Neuronal stem cell (in vitro differentiated cells): Measurements from ENCODE around the gene S100A10.

ENCODE experiments used
- DNase-seq: peaks from one replicate; pipeline ENCODE4 v3.0.0-alpha.2; 2013; ENCODE audit warnings: low spot score
- H2AFZ ChIP-seq: one replicate; pipeline ENCODE4 v1.6.1; 2013; ENCODE audit warnings: mild to moderate bottlenecking, low read length, inconsistent platforms
- H2AK5ac ChIP-seq: 2 replicates; pipeline ENCODE4 v1.6.1; 2013; ENCODE audit warnings: low read depth, mild to moderate bottlenecking, inconsistent platforms, low read length, moderate library complexity, mixed read lengths
- H2BK120ac ChIP-seq: 2 replicates; pipeline ENCODE4 v1.6.1; 2013; ENCODE audit warnings: low read depth, mild to moderate bottlenecking, inconsistent platforms, low read length, moderate library complexity, mixed read lengths
- H2BK12ac ChIP-seq: one replicate; pipeline ENCODE4 v1.6.1; 2013; ENCODE audit warnings: low read length, inconsistent platforms
- H2BK15ac ChIP-seq: 2 replicates; pipeline ENCODE4 v1.6.1; 2013; ENCODE audit warnings: mild to moderate bottlenecking, low read length, inconsistent platforms, mixed read lengths
- H2BK5ac ChIP-seq: one replicate; pipeline ENCODE4 v1.6.1; 2013; ENCODE audit warnings: inconsistent platforms, mild to moderate bottlenecking, low read length, moderate library complexity
- H3K14ac ChIP-seq: one replicate; pipeline ENCODE4 v1.6.1; 2013; ENCODE audit warnings: low read length, inconsistent platforms
- H3K18ac ChIP-seq: 2 replicates; pipeline ENCODE4 v1.6.1; 2013; ENCODE audit warnings: low read length, inconsistent platforms
- H3K23ac ChIP-seq: 2 replicates; pipeline ENCODE4 v1.6.1; 2013; ENCODE audit warnings: low read depth, mild to moderate bottlenecking, mixed read lengths, low read length, inconsistent platforms; ENCODE audit not compliant: poor library complexity
- H3K27ac ChIP-seq: replicated peaks from 3 replicates; pipeline ENCODE4 v1.5.1; 2013; ENCODE audit warnings: low read length, inconsistent platforms
- H3K27me3 ChIP-seq, 3 experiments: 2 replicates each; pipeline ENCODE4 v1.6.1; 2013; ENCODE audit warnings: low read length in 3 of 3, mild to moderate bottlenecking in 2 of 3, inconsistent platforms in 1 of 3, low read depth in 1 of 3, mixed read lengths in 1 of 3, moderate library complexity in 1 of 3; ENCODE audit not compliant: control insufficient read depth in 3 of 3, insufficient read depth in 3 of 3
- H3K36me3 ChIP-seq, 2 donors: replicated peaks in 1 of 2; 2 replicates each; pipeline ENCODE4 v1.6.1; 2013; ENCODE audit warnings: low read length in 2 of 2; ENCODE audit not compliant: control insufficient read depth in 2 of 2, insufficient read depth in 2 of 2
- H3K4ac ChIP-seq: 2 replicates; pipeline ENCODE4 v1.6.1; 2013; ENCODE audit warnings: inconsistent platforms, mild to moderate bottlenecking, low read length, moderate library complexity
- H3K4me1 ChIP-seq, 2 donors: 1 replicate in 1 of 2; 2 replicates in 1 of 2; pipeline ENCODE4 v1.6.1; 2013; ENCODE audit warnings: low read length in 2 of 2, low read depth in 1 of 2; ENCODE audit not compliant: control insufficient read depth in 2 of 2, insufficient read depth in 1 of 2
- H3K4me2 ChIP-seq: one replicate; pipeline ENCODE4 v1.6.1; 2013; ENCODE audit warnings: mild to moderate bottlenecking, low read length, inconsistent platforms; ENCODE audit not compliant: insufficient read depth, poor library complexity, severe bottlenecking
- H3K4me3 ChIP-seq, 2 donors: 2 replicates each; pipeline ENCODE4 v1.5.1; 2013; ENCODE audit warnings: low read length in 2 of 2, mild to moderate bottlenecking in 2 of 2, inconsistent platforms in 1 of 2, moderate library complexity in 1 of 2
- H3K79me1 ChIP-seq: one replicate; pipeline ENCODE4 v1.6.1; 2013; ENCODE audit warnings: low read depth, mild to moderate bottlenecking, inconsistent platforms, low read length, moderate library complexity
- H3K9ac ChIP-seq: one replicate; pipeline ENCODE4 v1.6.1; 2013; ENCODE audit warnings: mild to moderate bottlenecking, low read depth, low read length, inconsistent platforms; ENCODE audit not compliant: poor library complexity
- H3K9me3 ChIP-seq, 2 donors: replicated peaks in 1 of 2; 2 replicates each; pipeline versions ENCODE3 to v1.6.1; 2013; ENCODE audit warnings: low read length in 2 of 2, mild to moderate bottlenecking in 2 of 2, inconsistent platforms in 1 of 2, low read depth in 1 of 2, mixed read lengths in 1 of 2, moderate library complexity in 1 of 2; ENCODE audit not compliant: control insufficient read depth in 2 of 2, insufficient read depth in 1 of 2
- H4K8ac ChIP-seq: one replicate; pipeline ENCODE4 v1.6.1; 2013; ENCODE audit warnings: low read depth, mild to moderate bottlenecking, inconsistent platforms, low read length, moderate library complexity
- H4K91ac ChIP-seq: one replicate; pipeline ENCODE4 v1.6.1; 2013; ENCODE audit warnings: low read length, low read depth, mild to moderate bottlenecking, inconsistent platforms; ENCODE audit not compliant: poor library complexity
- WGBS, 2 donors: extraction: QIAGEN DNeasy Blood & Tissue Kit; methylation state at CpG; one replicate each; pipeline ENCODE4 v1.1.7; 2013; ENCODE audit warnings: missing lambda C conversion rate in 2 of 2, mixed read lengths in 1 of 2; ENCODE audit not compliant: insufficient read length in 2 of 2, insufficient replicate concordance in 1 of 2; ENCODE audit errors: extremely low coverage in 2 of 2; 5-methylcytosine and 5-hydroxymethylcytosine counted together

S100A10 gene

DNA sequence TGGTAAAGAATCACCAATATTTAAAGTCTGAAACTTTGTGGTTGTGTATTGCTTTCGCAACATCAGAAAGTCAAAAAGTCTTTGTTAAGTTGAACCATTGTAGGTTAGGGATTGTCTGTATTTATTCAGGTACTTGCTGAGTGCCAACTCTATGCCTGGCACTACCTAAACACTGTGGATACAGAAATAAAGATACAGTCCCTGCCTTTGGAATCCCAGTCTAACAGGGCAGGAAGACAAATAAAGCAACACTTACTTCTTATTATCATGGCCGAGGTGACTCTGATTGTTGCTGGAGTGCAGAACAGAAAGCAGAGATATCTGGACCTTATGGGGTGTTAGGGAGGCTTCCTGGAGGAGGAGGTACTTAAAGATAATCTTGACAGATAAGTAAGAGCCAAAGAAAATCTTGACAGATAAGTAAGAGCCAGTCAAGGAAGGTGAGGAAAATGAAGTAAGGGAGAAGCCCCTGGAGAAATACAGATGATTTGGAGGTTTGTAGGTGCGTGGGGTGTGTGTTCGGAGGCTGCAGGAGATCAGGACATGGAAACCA, 11.8 kb upstream of the S100A10 start:
- Histone ChIP-seq H3K23ac (no peak overlapping the region), H3K4me1 (no peaks in the 10 kb centered on the region), H3K4me2 (no peak overlapping the region), H2AFZ (no peak overlapping the region), H3K27me3 (peaks cover 0 to 9% (median 2%) of the 10 kb centered on the region in 3 experiments), H4K8ac (no peak overlapping the region), H2AK5ac (no peak overlapping the region), H3K9me3 (no peaks in the 10 kb centered on the region), H2BK5ac (no peak overlapping the region), H3K27ac (no peak overlapping the region), H3K18ac (no peak overlapping the region), H2BK15ac (no peak overlapping the region), H3K36me3 (no peaks in the 10 kb centered on the region), H4K91ac (no peak overlapping the region), H3K4ac (no peak overlapping the region), H2BK12ac (no peak overlapping the region), H3K9ac (no peak overlapping the region), H2BK120ac (no peak overlapping the region), H3K4me3 (no peak overlapping the region), H3K79me1 (no peaks in the 10 kb centered on the region), H3K14ac (no peak overlapping the region)
- no peak for DNase-seq
- no CpG with 5 or more reads among the region's 4 CpGs for WGBS, 2 donors

DNA sequence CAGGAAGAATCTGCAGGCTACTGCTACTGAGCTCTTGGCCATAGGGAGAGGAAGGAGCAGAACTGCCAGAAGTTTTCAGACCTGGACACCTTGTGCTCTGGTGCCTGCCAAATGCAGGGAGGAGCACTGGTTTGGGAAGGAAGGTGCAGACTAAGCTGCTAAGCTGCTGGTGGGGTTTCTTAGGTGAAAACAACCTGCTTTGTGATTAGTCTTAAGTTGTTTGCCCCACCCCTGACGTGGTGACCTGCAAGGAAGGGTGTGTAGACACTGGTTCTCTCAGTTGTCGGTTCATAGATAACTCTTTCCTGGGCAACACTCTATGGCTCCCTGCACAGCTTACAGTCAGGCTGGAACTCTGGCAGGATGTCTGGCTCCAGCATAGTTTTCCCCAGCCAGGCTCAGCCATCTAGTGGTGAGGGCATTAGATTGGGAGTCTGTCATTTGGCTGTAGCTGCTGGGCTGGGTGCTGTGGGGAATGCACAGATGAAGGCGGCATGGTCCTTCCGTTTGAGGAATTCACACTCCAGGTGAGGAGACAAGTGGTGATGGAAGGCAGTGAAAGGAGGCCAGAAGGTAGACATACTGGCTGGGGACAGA, 10.3 kb upstream of the S100A10 start:
- no peak overlapping the region for H3K14ac ChIP-seq
- no peaks in the 10 kb centered on the region for H3K9me3 ChIP-seq
- no peak overlapping the region for H3K4me3 ChIP-seq
- no peaks in the 10 kb centered on the region for H3K36me3 ChIP-seq
- H4K91ac ChIP-seq = no peak overlapping the region
- H2BK5ac ChIP-seq = no peak overlapping the region
- H2BK12ac ChIP-seq = no peak overlapping the region
- no peak overlapping the region for H3K9ac ChIP-seq
- H2AFZ ChIP-seq = no peak overlapping the region
- H2AK5ac ChIP-seq = no peak overlapping the region
- no peak for DNase-seq
- no peak overlapping the region for H3K27ac ChIP-seq
- peaks cover 0 to 12% (median 2%) of the 10 kb centered on the region in 3 experiments for H3K27me3 ChIP-seq
- no CpG with 5 or more reads among the region's 4 CpGs for WGBS, 2 donors
- no peak overlapping the region for H2BK120ac ChIP-seq
- no peaks in the 10 kb centered on the region for H3K4me1 ChIP-seq
- no peaks in the 10 kb centered on the region for H3K79me1 ChIP-seq
- no peak overlapping the region for H4K8ac ChIP-seq
- H3K4me2 ChIP-seq = no peak overlapping the region
- no peak overlapping the region for H3K4ac ChIP-seq
- no peak overlapping the region for H3K23ac ChIP-seq
- H3K18ac ChIP-seq = no peak overlapping the region
- no peak overlapping the region for H2BK15ac ChIP-seq

DNA sequence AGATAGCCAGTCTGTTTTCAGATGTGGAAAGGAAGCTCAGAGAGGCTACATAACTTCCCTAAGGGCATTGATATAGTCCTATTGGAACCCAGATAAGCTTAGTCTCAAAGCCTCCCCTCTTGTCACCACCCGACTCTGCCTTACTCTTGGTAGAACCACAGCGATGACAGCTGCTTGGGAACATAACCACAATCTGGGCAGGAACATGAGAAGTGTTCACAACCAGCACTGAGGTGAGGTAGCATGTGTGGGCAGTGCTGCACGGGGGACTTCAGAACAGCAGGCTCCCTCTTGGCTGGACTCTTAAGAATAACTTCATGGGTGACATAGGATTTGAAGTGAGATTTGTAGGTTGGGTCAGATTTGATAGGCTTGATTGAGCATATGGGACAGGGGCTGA, 9.3 kb upstream of the S100A10 start:
- H3K9me3 ChIP-seq = no peaks in the 10 kb centered on the region

GRCh38 chr1:152001631-152002584, 8.2 kb upstream of the S100A10 start:
- WGBS, 2 donors = no CpG with 5 or more reads among the region's 4 CpGs
- Histone ChIP-seq H4K91ac (no peak overlapping the region), H2BK12ac (no peak overlapping the region), H2BK5ac (no peak overlapping the region), H2BK120ac (no peak overlapping the region), H4K8ac (no peak overlapping the region), H3K4me3 (no peak overlapping the region), H3K14ac (no peak overlapping the region), H3K4ac (no peak overlapping the region), H3K36me3 (no peaks in the 10 kb centered on the region), H2AK5ac (no peak overlapping the region), H3K4me2 (no peak overlapping the region), H2AFZ (no peak overlapping the region), H3K4me1 (no peaks in the 10 kb centered on the region), H3K27me3 (peaks cover 0 to 13% (median 3%) of the 10 kb centered on the region in 3 experiments), H3K79me1 (no peaks in the 10 kb centered on the region), H3K9ac (no peak overlapping the region), H3K9me3 (no peaks in the 10 kb centered on the region), H3K27ac (no peak overlapping the region), H3K18ac (no peak overlapping the region), H3K23ac (no peak overlapping the region), H2BK15ac (no peak overlapping the region)
- peak; percentile 65 for DNase-seq

More for the DNA sequence above, 9.3 kb upstream of the S100A10 start:
- H4K91ac ChIP-seq = no peak overlapping the region
- no peak overlapping the region for H3K4ac ChIP-seq
- H2AFZ ChIP-seq = no peak overlapping the region
- H4K8ac ChIP-seq = no peak overlapping the region
- no peaks in the 10 kb centered on the region for H3K36me3 ChIP-seq
- no peak overlapping the region for H2AK5ac ChIP-seq
- no peak overlapping the region for H3K4me2 ChIP-seq
- H2BK12ac ChIP-seq = no peak overlapping the region
- no peak overlapping the region for H3K27ac ChIP-seq
- H3K9ac ChIP-seq = no peak overlapping the region
- H2BK15ac ChIP-seq = no peak overlapping the region
- no peak overlapping the region for H3K23ac ChIP-seq
- no peak for DNase-seq
- no peak overlapping the region for H3K4me3 ChIP-seq
- no peak overlapping the region for H2BK120ac ChIP-seq
- WGBS, 2 donors = no CpG with 5 or more reads among the region's 3 CpGs
- H3K27me3 ChIP-seq = peaks cover 0 to 15% (median 2%) of the 10 kb centered on the region in 3 experiments
- no peak overlapping the region for H3K18ac ChIP-seq
- no peaks in the 10 kb centered on the region for H3K4me1 ChIP-seq
- H3K14ac ChIP-seq = no peak overlapping the region
- H2BK5ac ChIP-seq = no peak overlapping the region
- no peaks in the 10 kb centered on the region for H3K79me1 ChIP-seq
